Tibial artery (tissue), 4 donors: ENCODE data around the gene RPAP2.

Experiments
- DNase-seq, 2 donors: peaks; one replicate each; pipeline ENCODE4 v3.0.0-alpha.2; 2019
- H3K27ac ChIP-seq, 2 donors: fragments of 200-600 bp; sonication (generic) in 1 of 2; 1 replicate in 1 of 2; 2 replicates in 1 of 2; pipeline ENCODE4 v1.5.1; 2018 to 2019; ENCODE audit warnings: mild to moderate bottlenecking in 1 of 2
- H3K27me3 ChIP-seq, 2 donors: fragments of 200-600 bp; sonication (generic) in 1 of 2; one replicate each; pipeline versions ENCODE4 v1.5.1 to v1.6.0; 2016 to 2019
- H3K36me3 ChIP-seq, 3 donors: fragments of 200-600 bp; sonication (generic) in 2 of 3; one replicate each; pipeline ENCODE4 v1.5.1; 2016 to 2019; ENCODE audit warnings: mild to moderate bottlenecking in 2 of 3
- H3K4me1 ChIP-seq, 4 donors: fragments of 200-600 bp; sonication (generic) in 2 of 4; 1 replicate in 3 of 4; 2 replicates in 1 of 4; pipeline ENCODE4 v1.5.1; 2016 to 2019
- H3K4me3 ChIP-seq, 2 donors: fragments of 200-600 bp; sonication (generic) in 1 of 2; 1 replicate in 1 of 2; 2 replicates in 1 of 2; pipeline ENCODE4 v1.5.1; 2018 to 2019; ENCODE audit warnings: mild to moderate bottlenecking in 2 of 2
- H3K9me3 ChIP-seq, 3 donors: fragments of 200-600 bp; sonication (generic) in 1 of 3; one replicate each; pipeline ENCODE4 v1.5.1; 2016 to 2019
- intact Hi-C: fragments of 100-400 bp; cut with DNase I; formaldehyde crosslinking; loops from one replicate; pipeline ENCODE4 v1.15.0; 2023; ENCODE audit warnings: low total_unique reads
- TF ChIP-seq, protein P1 (sequence below), 2 experiments: fragments of 200-600 bp in 1 of 2; fragments of 450-650 bp in 1 of 2; IDR thresholded peaks; one replicate each; pipeline ENCODE4 v1.5.1; 2017 to 2019; ENCODE audit warnings: antibody characterized with exemption in 2 of 2, mild to moderate bottlenecking in 1 of 2, moderate library complexity in 1 of 2

The RPAP2 gene

GRCh38 chr1:92314024-92314423 lies 15.2 kb downstream of the RPAP2 start:
- Histone ChIP-seq H3K9me3 (no peaks in the 10 kb centered on the region), H3K4me3 (no peak overlapping the region), H3K4me1 (no peaks in the 10 kb centered on the region), H3K27ac (no peak overlapping the region), H3K27me3 (no peaks in the 10 kb centered on the region), H3K36me3 (peaks cover 5 to 22% (median 15%) of the 10 kb centered on the region in 3 donors)
- no peak for DNase-seq
- TF ChIP-seq, protein P1, sequence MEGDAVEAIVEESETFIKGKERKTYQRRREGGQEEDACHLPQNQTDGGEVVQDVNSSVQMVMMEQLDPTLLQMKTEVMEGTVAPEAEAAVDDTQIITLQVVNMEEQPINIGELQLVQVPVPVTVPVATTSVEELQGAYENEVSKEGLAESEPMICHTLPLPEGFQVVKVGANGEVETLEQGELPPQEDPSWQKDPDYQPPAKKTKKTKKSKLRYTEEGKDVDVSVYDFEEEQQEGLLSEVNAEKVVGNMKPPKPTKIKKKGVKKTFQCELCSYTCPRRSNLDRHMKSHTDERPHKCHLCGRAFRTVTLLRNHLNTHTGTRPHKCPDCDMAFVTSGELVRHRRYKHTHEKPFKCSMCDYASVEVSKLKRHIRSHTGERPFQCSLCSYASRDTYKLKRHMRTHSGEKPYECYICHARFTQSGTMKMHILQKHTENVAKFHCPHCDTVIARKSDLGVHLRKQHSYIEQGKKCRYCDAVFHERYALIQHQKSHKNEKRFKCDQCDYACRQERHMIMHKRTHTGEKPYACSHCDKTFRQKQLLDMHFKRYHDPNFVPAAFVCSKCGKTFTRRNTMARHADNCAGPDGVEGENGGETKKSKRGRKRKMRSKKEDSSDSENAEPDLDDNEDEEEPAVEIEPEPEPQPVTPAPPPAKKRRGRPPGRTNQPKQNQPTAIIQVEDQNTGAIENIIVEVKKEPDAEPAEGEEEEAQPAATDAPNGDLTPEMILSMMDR (IDR thresholded peaks at IDR 0.05), result no peak
- intact Hi-C loops, result no loop called here

GRCh38 chr1:92315766-92316599 lies 17.1 kb downstream of the RPAP2 start:
- intact Hi-C loops, result no loop called here
- peaks cover 14 to 34% (median 19%) of the 10 kb centered on the region in 3 donors for H3K36me3 ChIP-seq
- H3K27ac ChIP-seq, result no peak overlapping the region

DNA sequence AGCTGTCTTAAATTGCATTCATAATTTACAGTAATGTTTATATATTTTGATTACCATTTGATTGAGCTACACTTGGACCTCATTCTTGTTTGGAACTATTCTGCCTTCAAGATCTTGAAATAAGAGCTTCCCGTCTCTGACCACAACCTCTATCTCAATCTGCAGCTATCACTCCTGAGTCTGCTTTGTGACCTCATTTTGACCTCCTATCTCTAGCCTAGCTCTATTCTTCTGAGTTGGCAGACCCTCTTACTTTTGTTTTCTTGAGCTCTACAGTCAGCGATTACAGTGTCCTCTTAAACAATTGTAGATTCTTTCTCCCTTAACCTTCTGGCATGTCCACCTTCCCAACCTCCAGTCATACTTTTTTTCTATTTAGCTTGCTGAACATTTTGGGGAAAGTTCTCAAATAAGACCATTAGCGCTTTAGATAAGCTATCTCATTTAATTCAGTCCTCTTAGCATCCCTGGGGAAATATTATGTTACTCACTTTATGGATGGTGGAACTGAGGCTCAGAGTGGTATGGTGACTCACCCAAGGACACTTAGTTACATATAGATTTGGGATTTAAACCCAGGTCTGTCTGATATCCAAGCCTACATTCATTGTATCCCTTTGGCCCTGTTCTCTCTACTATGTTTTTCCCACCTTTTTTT lies 19.1 kb downstream of the RPAP2 start:
- no peaks in the 10 kb centered on the region for H3K9me3 ChIP-seq
- H3K4me3 ChIP-seq, result no peak overlapping the region
- H3K27me3 ChIP-seq, result no peaks in the 10 kb centered on the region
- no peaks in the 10 kb centered on the region for H3K4me1 ChIP-seq
- H3K36me3 ChIP-seq, result peaks cover 20 to 29% (median 23%) of the 10 kb centered on the region in 3 donors
- no peak overlapping the region for H3K27ac ChIP-seq
- no peak for DNase-seq
- intact Hi-C loops, result no loop called here
- TF ChIP-seq, protein P1 (IDR thresholded peaks at IDR 0.05), result no peak

More at GRCh38 chr1:92315766-92316599, 17.1 kb downstream of the RPAP2 start:
- TF ChIP-seq, protein P1 (IDR thresholded peaks at IDR 0.05), result no peak
- H3K27me3 ChIP-seq, result no peaks in the 10 kb centered on the region
- no peak for DNase-seq
- no peaks in the 10 kb centered on the region for H3K9me3 ChIP-seq
- H3K4me1 ChIP-seq, result no peaks in the 10 kb centered on the region
- no peak overlapping the region for H3K4me3 ChIP-seq

GRCh38 chr1:92323473-92324453 lies 24.9 kb downstream of the RPAP2 start:
- H3K27me3 ChIP-seq, result no peaks in the 10 kb centered on the region
- TF ChIP-seq, protein P1 (IDR thresholded peaks at IDR 0.05), result no peak
- H3K27ac ChIP-seq, result no peak overlapping the region
- intact Hi-C loops, result no loop called here
- H3K4me1 ChIP-seq, result no peaks in the 10 kb centered on the region
- no peak for DNase-seq
- peaks cover 58 to 69% (median 58%) of the 10 kb centered on the region in 3 donors for H3K36me3 ChIP-seq
- H3K4me3 ChIP-seq, result no peak overlapping the region
- H3K9me3 ChIP-seq, result peaks cover 0 to 18% (median 16%) of the 10 kb centered on the region in 3 donors

- intact Hi-C loops, result no loop called here
- TF ChIP-seq, protein P1 (IDR thresholded peaks at IDR 0.05), result no peak
- no peak for DNase-seq
- no peak overlapping the region for H3K4me3 ChIP-seq
- H3K4me1 ChIP-seq, result no peaks in the 10 kb centered on the region
- H3K9me3 ChIP-seq, result peaks cover 0 to 18% (median 16%) of the 10 kb centered on the region in 3 donors
- H3K36me3 ChIP-seq, result peaks cover 64 to 79% (median 65%) of the 10 kb centered on the region in 3 donors
- no peak overlapping the region for H3K27ac ChIP-seq
- no peaks in the 10 kb centered on the region for H3K27me3 ChIP-seq
These were observed 25.9 kb downstream of the RPAP2 start for GRCh38 chr1:92324784-92325183.
